Motor neuron (in vitro differentiated cells): ENCODE measurements around the gene UBE2L5. TPM values are rescaled to one million over a fixed set of nuclear protein-coding genes. Genes with fewer than 3 reads are reported as not detected.
"Not testable (repeated sequence)": the region's sequence is repeated elsewhere in the genome, so short reads cannot be mapped to it uniquely, and the experiment has no call there.

ENCODE experiments used
- ATAC-seq, 8 experiments: fragments of 200-7000 bp; cut with Tn5 transposase; replicated peaks in 6 of 8; 2 replicates each; pipeline ENCODE4 v1.8.0; 2021; ENCODE audit warnings: mild to moderate bottlenecking in 8 of 8, moderate library complexity in 8 of 8
- H3K27ac ChIP-seq, 2 donors: fragments of 250-450 bp; sonication (Bioruptor Pico); 2 replicates each; pipeline ENCODE4 v1.9.0; 2021; ENCODE audit warnings: antibody characterized with exemption in 2 of 2, mild to moderate bottlenecking in 2 of 2, moderate library complexity in 1 of 2
- H3K4me1 ChIP-seq, 2 donors: fragments of 250-450 bp; sonication (Bioruptor Pico); replicated peaks in 1 of 2; 2 replicates each; pipeline ENCODE4 v1.6.1; 2021; ENCODE audit warnings: antibody characterized with exemption in 2 of 2, mild to moderate bottlenecking in 2 of 2, moderate library complexity in 1 of 2
- H3K4me3 ChIP-seq, 5 donors: fragments of 250-450 bp; sonication (Bioruptor Pico); 2 replicates each; pipeline ENCODE4 v1.9.0; 2021; ENCODE audit warnings: antibody characterized with exemption in 5 of 5, mild to moderate bottlenecking in 5 of 5, moderate library complexity in 4 of 5
- WGBS, 10 experiments: fragments of 450-650 bp; shearing (Covaris generic); methylation state at CpG; one replicate each; pipeline ENCODE4 v1.0.0; 2022; 5-methylcytosine and 5-hydroxymethylcytosine counted together
- in situ Hi-C, 9 experiments: fragments of 400-800 bp; cut with MboI; loops; one replicate each; pipeline ENCODE4 v1.15.0; 2021; ENCODE audit warnings: low sequenced_read_pairs in 9 of 9, low pct_unique_long_range_greater_than_20kb in 2 of 9; ENCODE audit not compliant: unreplicated experiment in 9 of 9
- total RNA-seq, 8 experiments: library from RNA; unstranded; fragments of 300-600 nt; gene quantifications; 2 replicates each; pipeline versions ENCODE4 v1.2.3 to v1.2.4, GENCODE V29; 2022

The UBE2L5 gene
- total RNA-seq, 8 experiments from 2014 or later = 0.05 to 1.1 (median 0.43) TPM; not detected in 2

- WGBS, 10 experiments = 61 to 80% (median 75%) methylated on average over 2 to 4 of the region's 4 CpGs; no CpG with 5 or more reads in 3 of the 10 experiments
- in situ Hi-C loops = loop anchor here in 3 of 9 experiments (25.0 kb wide), 1 partner anchor 316 kb away; no protein-coding TSS in a partner anchor
- Histone ChIP-seq H3K4me1 (no peaks in the 10 kb centered on the region), H3K4me3 (no peak overlapping the region), H3K27ac (no peak overlapping the region)
- peak in 1 of 8 experiments; percentile 29 for ATAC-seq
These were observed 31.4 kb downstream of the UBE2L5 start for GRCh38 chr13:30453727-30454126.

GRCh38 chr13:30454991-30455390 lies 32.7 kb downstream of the UBE2L5 start:
- Histone ChIP-seq H3K4me3 (no peak overlapping the region), H3K27ac (no peak overlapping the region), H3K4me1 (no peaks in the 10 kb centered on the region)
- ATAC-seq = peak in 1 of 8 experiments; percentile 42
- 79 to 92% (median 80%) methylated on average over 1 to 2 of the region's 2 CpGs; no CpG with 5 or more reads in 7 of the 10 experiments for WGBS, 10 experiments
- in situ Hi-C loops = loop anchor here in 3 of 9 experiments (25.0 kb wide), 1 partner anchor 318 kb away; no protein-coding TSS in a partner anchor

GRCh38 chr13:30456290-30456689 lies 34.0 kb downstream of the UBE2L5 start:
- in situ Hi-C loops = loop anchor here in 3 of 9 experiments (25.0 kb wide), 1 partner anchor 319 kb away; no protein-coding TSS in a partner anchor
- WGBS, 10 experiments = 23 to 100% (median 80%) methylated on average over 1 to 3 of the region's 3 CpGs; no CpG with 5 or more reads in 3 of the 10 experiments
- Histone ChIP-seq H3K27ac (no peak overlapping the region), H3K4me1 (no peaks in the 10 kb centered on the region), H3K4me3 (no peak overlapping the region)
- no peak for ATAC-seq

- H3K4me1 ChIP-seq = peaks cover 2 to 11% of the 10 kb centered on the region in 2 donors
- no peak overlapping the region for H3K27ac ChIP-seq
- no peak overlapping the region for H3K4me3 ChIP-seq
- WGBS, 10 experiments = 0 to 100% (median 94%) methylated on average over 1 to 3 of the region's 3 CpGs; no CpG with 5 or more reads in 1 of the 10 experiments
- no peak for ATAC-seq
- in situ Hi-C loops = loop anchor here in 3 of 9 experiments (25.0 kb wide), 1 partner anchor 320 kb away; no protein-coding TSS in a partner anchor
These were observed 35.1 kb downstream of the UBE2L5 start for GRCh38 chr13:30457306-30457891.

DNA sequence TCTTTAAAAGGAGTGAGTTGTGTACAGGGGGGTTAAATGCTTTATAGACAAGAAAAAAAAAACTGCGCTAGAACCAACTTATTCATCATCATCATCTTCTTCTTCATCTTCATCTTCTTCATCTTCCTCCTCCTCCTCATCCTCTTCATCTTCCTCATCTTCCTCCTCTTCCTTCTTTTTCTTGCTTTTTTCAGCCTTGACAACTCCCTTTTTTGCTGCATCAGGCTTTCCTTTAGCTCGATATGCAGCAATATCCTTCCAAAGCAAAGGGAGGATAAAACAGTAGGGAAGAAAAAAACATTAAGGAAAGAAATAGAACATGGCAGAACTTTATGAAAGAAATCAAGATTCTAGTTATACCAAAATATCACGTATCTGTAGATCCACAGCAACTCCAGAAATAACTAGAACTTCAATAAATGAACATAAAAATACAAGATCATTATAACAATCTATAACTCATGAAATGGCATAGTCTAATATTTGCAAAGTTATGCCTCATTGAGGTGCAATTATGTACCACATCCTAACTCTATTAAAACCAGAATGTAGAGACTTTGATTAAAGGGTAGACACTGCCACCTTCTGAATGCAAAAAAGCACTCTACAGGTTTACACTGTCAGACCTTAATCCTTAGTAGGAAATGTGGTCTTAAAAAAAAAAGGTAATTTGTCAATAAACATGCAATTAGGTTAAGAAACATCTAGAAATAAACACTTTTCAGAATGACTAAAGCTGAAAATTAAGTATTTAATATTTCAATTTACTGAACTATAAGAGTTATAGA lies 39.2 kb downstream of the UBE2L5 start:
- H3K4me1 ChIP-seq = peaks cover 8 to 21% of the 10 kb centered on the region in 2 donors
- whole genome bisulfite sequencing, 10 experiments = 40 to 100% (median 96%) methylated on average over 1 to 2 of the region's 3 CpGs; no CpG with 5 or more reads in 4 of the 10 experiments
- not testable (repeated sequence) for H3K4me3 ChIP-seq, H3K27ac ChIP-seq, ATAC-seq
- in situ Hi-C loops = loop anchor here in 3 of 9 experiments (25.0 kb wide), 1 partner anchor 324 kb away; no protein-coding TSS in a partner anchor

DNA sequence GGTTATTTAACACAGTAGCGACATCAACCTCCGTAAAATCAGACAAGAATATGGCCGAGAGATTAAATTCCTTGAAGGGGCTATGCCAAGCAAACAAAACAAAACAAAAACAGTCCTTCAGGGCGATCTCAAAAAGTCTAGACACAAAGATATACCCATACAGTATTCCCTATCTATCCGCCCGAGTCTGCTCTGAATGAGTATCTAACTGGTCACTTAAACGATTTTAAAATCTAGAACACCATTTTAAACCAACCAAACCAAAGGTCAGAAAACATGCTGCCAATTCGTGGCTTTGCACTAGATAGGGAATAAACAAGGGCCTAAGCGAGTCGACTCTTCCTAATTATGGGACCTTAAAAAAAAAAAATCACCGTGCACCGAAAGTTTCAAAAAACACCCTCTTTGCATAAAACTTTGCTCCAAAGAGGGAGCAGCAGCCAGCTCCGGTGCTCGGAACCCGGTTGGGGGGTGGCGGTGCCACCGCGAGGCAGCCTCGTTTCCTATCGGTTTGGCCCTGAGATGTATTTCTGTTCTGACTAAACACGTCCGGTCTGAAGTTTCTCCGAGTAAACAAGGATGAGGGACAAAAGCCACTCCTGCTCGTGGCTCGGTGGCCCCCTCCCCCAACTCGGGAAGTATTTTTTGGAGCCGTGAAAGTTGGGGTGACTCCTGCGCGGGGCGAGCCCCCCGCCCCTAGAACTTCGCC lies 41.6 kb downstream of the UBE2L5 start:
- H3K27ac ChIP-seq = peak overlapping the region; percentile 92 to 93
- H3K4me1 ChIP-seq = peaks cover 8 to 21% of the 10 kb centered on the region in 2 donors
- peak overlapping the region; percentile 66 to 99 (median 85) for H3K4me3 ChIP-seq
- in situ Hi-C loops = loop anchor here in 3 of 9 experiments (25.0 kb wide), 1 partner anchor 327 kb away; no protein-coding TSS in a partner anchor
- peak; percentile 0 to 5 (median 0) for ATAC-seq
- WGBS, 10 experiments = 0 to 7% (median 3%) methylated on average over 4 to 19 of the region's 32 CpGs

GRCh38 chr13:30464496-30465342 lies 42.4 kb downstream of the UBE2L5 start:
- 0% methylated on average over 5 of the region's 136 CpGs; no CpG with 5 or more reads in 9 of the 10 experiments for WGBS, 10 experiments
- peak overlapping the region; percentile 92 to 93 for H3K27ac ChIP-seq

DNA sequence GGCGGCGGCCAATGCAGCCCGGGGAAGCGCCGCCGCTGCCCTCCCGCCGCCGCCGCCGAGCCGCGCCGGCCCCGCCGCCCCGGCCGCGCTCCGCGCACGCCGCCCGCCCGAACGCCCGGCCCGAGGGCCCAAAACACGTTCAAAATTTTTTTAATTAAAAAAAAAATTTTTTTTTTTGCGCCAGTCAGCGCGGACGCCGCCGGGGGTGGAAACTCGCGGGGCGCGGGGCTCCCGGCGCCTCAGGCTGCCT lies 43.0 kb downstream of the UBE2L5 start:
- ATAC-seq = peak in 1 of 8 experiments; percentile 2
- H3K4me3 ChIP-seq = peak overlapping the region; percentile 66 to 99 (median 85)
- in situ Hi-C loops = loop anchor here in 3 of 9 experiments (25.0 kb wide), 1 partner anchor 328 kb away; no protein-coding TSS in a partner anchor
- peaks cover 8 to 21% of the 10 kb centered on the region in 2 donors for H3K4me1 ChIP-seq
- peak overlapping the region; percentile 92 to 93 for H3K27ac ChIP-seq
- WGBS, 10 experiments = no CpG with 5 or more reads among the region's 41 CpGs

More at GRCh38 chr13:30464496-30465342, 42.4 kb downstream of the UBE2L5 start:
- ATAC-seq = peak; percentile 48 to 74 (median 66)
- Histone ChIP-seq H3K4me1 (peaks cover 8 to 21% of the 10 kb centered on the region in 2 donors), H3K4me3 (peak overlapping the region; percentile 66 to 99 (median 85))
- in situ Hi-C loops = loop anchor here in 3 of 9 experiments (25.0 kb wide), 1 partner anchor 327 kb away; no protein-coding TSS in a partner anchor

DNA sequence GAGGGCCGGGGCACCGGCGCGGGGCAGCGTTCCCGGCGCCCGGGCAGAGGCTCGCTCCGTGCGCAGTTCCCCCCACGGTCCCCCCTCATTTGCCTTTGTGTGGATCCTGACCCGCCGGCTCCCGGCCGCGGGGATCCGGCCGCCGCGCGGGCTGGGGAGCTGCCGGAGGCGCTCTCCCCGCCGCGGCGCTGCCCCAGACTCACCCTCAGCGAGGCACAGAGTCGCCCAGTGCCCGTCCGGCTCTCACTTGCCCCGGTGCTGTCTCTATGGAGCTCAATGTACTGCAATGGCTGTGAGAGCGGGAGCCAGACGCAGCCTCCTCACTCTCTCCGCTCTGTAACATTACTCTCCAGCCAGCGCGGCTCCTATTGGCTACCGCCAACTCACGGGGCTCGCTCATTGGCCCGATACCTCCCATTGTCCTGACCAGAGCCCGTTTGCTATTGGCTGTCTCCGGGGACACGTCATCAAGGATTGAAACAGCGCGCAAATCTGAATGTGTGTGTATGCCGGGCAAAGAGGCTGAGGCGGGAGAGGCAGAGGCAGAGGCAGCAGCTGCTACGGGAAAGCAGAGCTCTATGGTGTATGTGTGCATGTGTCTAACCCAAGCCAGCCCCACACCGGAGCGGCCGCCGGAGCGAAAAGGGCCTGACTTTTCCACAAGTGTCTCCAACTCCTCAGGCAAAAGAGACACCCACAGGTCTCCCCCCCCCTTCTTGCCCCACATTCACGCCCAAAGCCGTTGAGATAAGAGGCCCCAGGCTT lies 43.5 kb downstream of the UBE2L5 start, which contains the start of gene HMGB1:
Gene HMGB1, minus strand, starts transcription at position 344 of the 765 bp plus-strand sequence. CDS start 2,256 bp downstream, outside the sequence.
- Histone ChIP-seq H3K4me3 (peak within 1 kb of the TSS; percentile 66 to 99 (median 85)), H3K27ac (peak within 1 kb of the TSS; percentile 92 to 93), H3K4me1 (peaks cover 8 to 21% of the 10 kb centered on the region in 2 donors)
- peak; percentile 88 to 94 (median 92) for ATAC-seq
- in situ Hi-C loops = loop anchor here in 3 of 9 experiments (25.0 kb wide), 1 partner anchor 328 kb away; no protein-coding TSS in a partner anchor
- WGBS, 10 experiments = 0% methylated on average over 1 to 10 of the region's 57 CpGs; no CpG with 5 or more reads in 5 of the 10 experiments

DNA sequence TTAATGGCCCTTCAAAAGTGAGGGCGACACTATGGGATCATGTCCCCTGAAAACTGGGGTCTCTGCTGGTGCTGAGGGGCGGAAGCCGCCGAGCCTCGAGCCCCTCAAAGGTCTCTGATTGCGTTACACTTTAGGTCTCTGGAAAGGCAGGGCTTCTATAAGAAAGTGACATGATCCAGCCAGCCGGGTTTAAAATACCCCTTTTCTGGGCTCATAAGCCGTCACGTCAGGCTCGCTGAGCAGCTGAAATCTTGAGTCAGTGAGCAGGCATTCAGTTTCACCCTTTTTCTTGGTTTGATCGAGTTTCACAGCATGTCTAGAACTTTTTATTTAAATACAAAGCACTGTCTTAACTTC lies 44.0 kb downstream of the UBE2L5 start:
- peak overlapping the region in 2 of 5 donors; percentile 85 to 99 for H3K4me3 ChIP-seq
- in situ Hi-C loops = loop anchor here in 3 of 9 experiments (25.0 kb wide), 1 partner anchor 329 kb away; no protein-coding TSS in a partner anchor
- H3K27ac ChIP-seq = peak overlapping the region in 1 of 2 donors; percentile 1
- no peak for ATAC-seq
- WGBS, 10 experiments = 0 to 20% (median 2%) methylated on average over 1 to 10 of the region's 11 CpGs; no CpG with 5 or more reads in 1 of the 10 experiments
- H3K4me1 ChIP-seq = peaks cover 8 to 21% of the 10 kb centered on the region in 2 donors

GRCh38 chr13:30466841-30467252 lies 44.6 kb downstream of the UBE2L5 start:
- no peak for ATAC-seq
- H3K4me1 ChIP-seq = peaks cover 8 to 16% of the 10 kb centered on the region in 2 donors
- no peak overlapping the region for H3K4me3 ChIP-seq
- in situ Hi-C loops = loop anchor here in 3 of 9 experiments (25.0 kb wide), 1 partner anchor 330 kb away; no protein-coding TSS in a partner anchor
- 17 to 93% (median 71%) methylated on average over 1 to 3 of the region's 4 CpGs for WGBS, 10 experiments
- no peak overlapping the region for H3K27ac ChIP-seq
